Measurements from ENCODE around the gene ARMH3.

DNA sequence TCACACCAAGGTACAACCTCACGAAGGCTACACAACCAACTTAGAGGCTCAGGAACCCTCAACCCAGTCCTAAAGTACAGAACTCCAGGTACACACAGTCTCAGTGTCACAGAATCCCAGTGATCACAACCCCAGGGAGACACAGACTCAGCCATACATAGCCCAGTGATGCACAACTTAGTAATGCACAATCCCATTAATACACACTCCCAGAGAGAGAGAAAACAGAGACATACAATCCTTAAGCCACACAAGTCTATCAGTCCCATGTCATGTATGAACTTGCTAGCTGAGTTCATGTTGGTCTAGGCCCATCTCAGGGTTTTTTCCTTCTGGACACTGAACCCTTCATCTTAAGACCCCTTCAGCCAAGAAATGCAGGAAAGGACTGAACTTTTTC is 217.0 kb downstream of the ARMH3 start:
- TF ChIP-seq, protein P1, sequence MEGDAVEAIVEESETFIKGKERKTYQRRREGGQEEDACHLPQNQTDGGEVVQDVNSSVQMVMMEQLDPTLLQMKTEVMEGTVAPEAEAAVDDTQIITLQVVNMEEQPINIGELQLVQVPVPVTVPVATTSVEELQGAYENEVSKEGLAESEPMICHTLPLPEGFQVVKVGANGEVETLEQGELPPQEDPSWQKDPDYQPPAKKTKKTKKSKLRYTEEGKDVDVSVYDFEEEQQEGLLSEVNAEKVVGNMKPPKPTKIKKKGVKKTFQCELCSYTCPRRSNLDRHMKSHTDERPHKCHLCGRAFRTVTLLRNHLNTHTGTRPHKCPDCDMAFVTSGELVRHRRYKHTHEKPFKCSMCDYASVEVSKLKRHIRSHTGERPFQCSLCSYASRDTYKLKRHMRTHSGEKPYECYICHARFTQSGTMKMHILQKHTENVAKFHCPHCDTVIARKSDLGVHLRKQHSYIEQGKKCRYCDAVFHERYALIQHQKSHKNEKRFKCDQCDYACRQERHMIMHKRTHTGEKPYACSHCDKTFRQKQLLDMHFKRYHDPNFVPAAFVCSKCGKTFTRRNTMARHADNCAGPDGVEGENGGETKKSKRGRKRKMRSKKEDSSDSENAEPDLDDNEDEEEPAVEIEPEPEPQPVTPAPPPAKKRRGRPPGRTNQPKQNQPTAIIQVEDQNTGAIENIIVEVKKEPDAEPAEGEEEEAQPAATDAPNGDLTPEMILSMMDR (conservative IDR thresholded peaks at IDR 0.05; ENCODE audit: low read length) = no peak
- no peak for TF ChIP-seq EZH2phosphoT487 (IDR thresholded peaks at IDR 0.05; ENCODE audit: borderline replicate concordance, low read depth, low read length)
